Smooth muscle cell of the brain vasculature (primary cell): ENCODE data around the gene OR7G3.

Experiments used
- DNase-seq: peaks from one replicate; pipeline ENCODE4 v3.0.0-alpha.2; 2012; ENCODE audit warnings: low read depth, low spot score

The OR7G3 gene

GRCh38 chr19:9126900-9127405 is at the start of gene OR7G3:
Gene OR7G3 (minus strand): TSS chr19:9126950. CDS start chr19:9126950, 0 bp downstream.
- DNase-seq = no peak

GRCh38 chr19:9175326-9175725 is 48.6 kb upstream of the OR7G3 start:
- DNase-seq = no peak

GRCh38 chr19:9171393-9171991 is 44.7 kb upstream of the OR7G3 start:
- no peak for DNase-seq

- no peak for DNase-seq
Measured at GRCh38 chr19:9166846-9167245, 40.1 kb upstream of the OR7G3 start.

- no peak for DNase-seq
Measured at GRCh38 chr19:9165261-9165660, 38.5 kb upstream of the OR7G3 start.

- no peak for DNase-seq
Measured at GRCh38 chr19:9161427-9161826, 34.7 kb upstream of the OR7G3 start.

GRCh38 chr19:9159891-9160290 is 33.1 kb upstream of the OR7G3 start:
- no peak for DNase-seq

GRCh38 chr19:9156304-9156703 is 29.6 kb upstream of the OR7G3 start:
- no peak for DNase-seq

GRCh38 chr19:9155591-9155990 is 28.8 kb upstream of the OR7G3 start:
- DNase-seq = no peak

GRCh38 chr19:9151367-9151766 is 24.6 kb upstream of the OR7G3 start:
- DNase-seq = no peak

GRCh38 chr19:9150650-9151049 is 23.9 kb upstream of the OR7G3 start:
- no peak for DNase-seq

GRCh38 chr19:9149997-9150396 is 23.2 kb upstream of the OR7G3 start:
- DNase-seq = no peak

- DNase-seq = no peak
Measured at GRCh38 chr19:9148697-9149096, 21.9 kb upstream of the OR7G3 start.

- DNase-seq = no peak
Measured at GRCh38 chr19:9146882-9147281, 20.1 kb upstream of the OR7G3 start.

GRCh38 chr19:9144920-9145319 is 18.2 kb upstream of the OR7G3 start:
- no peak for DNase-seq

GRCh38 chr19:9140159-9140874 is 13.6 kb upstream of the OR7G3 start, which contains the start of gene ZNF317:
Gene ZNF317 (plus strand): TSS chr19:9140397. CDS start chr19:9156017, 15,620 bp downstream.
- peak; percentile 82 for DNase-seq

GRCh38 chr19:9139609-9140158 is 12.9 kb upstream of the OR7G3 start:
- no peak for DNase-seq

- DNase-seq = no peak
Measured at GRCh38 chr19:9132422-9132821, 5.7 kb upstream of the OR7G3 start.

- no peak for DNase-seq
Measured at GRCh38 chr19:9130965-9131364, 4.2 kb upstream of the OR7G3 start.

GRCh38 chr19:9128171-9128570 is 1.4 kb upstream of the OR7G3 start:
- no peak for DNase-seq

- no peak for DNase-seq
Measured at GRCh38 chr19:9116547-9116946, 10.2 kb downstream of the OR7G3 start.

GRCh38 chr19:9115307-9115813 is 11.4 kb downstream of the OR7G3 start, which contains the start of gene OR7G1:
Gene OR7G1 (minus strand): TSS chr19:9115763. CDS start chr19:9115763, 0 bp downstream.
- no peak for DNase-seq

GRCh38 chr19:9109959-9110358 is 16.8 kb downstream of the OR7G3 start:
- DNase-seq = no peak
